Suprapubic skin (tissue), 4 donors: Measurements from ENCODE around the gene HSPA6.

Source experiments
- CTCF ChIP-seq, 2 donors: fragments of 200-600 bp in 1 of 2; fragments of 450-650 bp in 1 of 2; sonication (generic) in 1 of 2; IDR thresholded peaks; one replicate each; pipeline ENCODE4 v1.5.1; 2016 to 2019; ENCODE audit warnings: antibody characterized with exemption in 2 of 2, mild to moderate bottlenecking in 1 of 2, moderate library complexity in 1 of 2
- EP300 ChIP-seq: sonication (generic); formaldehyde crosslinking; IDR thresholded peaks from one replicate; pipeline ENCODE4 v1.6.1; 2017; ENCODE audit warnings: antibody characterized with exemption
- POLR2AphosphoS5 ChIP-seq, 3 donors: sonication (generic); formaldehyde crosslinking; IDR thresholded peaks; one replicate each; pipeline ENCODE4 v1.6.1; 2017; ENCODE audit warnings: antibody characterized with exemption in 3 of 3

GRCh38 chr1:161549652-161550051 is 25.3 kb downstream of the HSPA6 start, which contains the start of gene FCGR3A:
- TF ChIP-seq EP300 (no peak), POLR2AphosphoS5 (IDR thresholded peaks at IDR 0.05) (no peak), CTCF (IDR thresholded peaks at IDR 0.05) (no peak)
